Measurements from ENCODE around the gene PGAP1.

DNA sequence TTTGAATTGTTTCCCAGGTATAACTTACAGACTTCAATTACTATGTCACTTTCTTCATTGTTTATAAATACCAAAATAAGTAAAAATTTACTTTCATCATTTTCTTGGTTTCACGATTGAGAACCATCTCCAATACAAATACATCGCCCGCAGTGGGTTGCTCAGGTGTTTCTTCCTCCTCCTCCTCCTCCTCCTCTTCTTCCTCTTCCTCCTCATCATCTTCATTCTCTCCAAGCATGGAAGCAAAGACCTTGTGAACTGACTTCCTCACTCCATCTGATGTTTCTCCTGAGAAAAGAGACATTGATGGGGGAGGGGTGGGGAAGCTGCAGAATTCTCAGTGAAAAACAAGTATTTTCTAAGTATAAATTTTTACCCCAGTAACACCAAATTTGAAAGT, 133.6 kb downstream of the PGAP1 start:
- TF ChIP-seq, protein P1, sequence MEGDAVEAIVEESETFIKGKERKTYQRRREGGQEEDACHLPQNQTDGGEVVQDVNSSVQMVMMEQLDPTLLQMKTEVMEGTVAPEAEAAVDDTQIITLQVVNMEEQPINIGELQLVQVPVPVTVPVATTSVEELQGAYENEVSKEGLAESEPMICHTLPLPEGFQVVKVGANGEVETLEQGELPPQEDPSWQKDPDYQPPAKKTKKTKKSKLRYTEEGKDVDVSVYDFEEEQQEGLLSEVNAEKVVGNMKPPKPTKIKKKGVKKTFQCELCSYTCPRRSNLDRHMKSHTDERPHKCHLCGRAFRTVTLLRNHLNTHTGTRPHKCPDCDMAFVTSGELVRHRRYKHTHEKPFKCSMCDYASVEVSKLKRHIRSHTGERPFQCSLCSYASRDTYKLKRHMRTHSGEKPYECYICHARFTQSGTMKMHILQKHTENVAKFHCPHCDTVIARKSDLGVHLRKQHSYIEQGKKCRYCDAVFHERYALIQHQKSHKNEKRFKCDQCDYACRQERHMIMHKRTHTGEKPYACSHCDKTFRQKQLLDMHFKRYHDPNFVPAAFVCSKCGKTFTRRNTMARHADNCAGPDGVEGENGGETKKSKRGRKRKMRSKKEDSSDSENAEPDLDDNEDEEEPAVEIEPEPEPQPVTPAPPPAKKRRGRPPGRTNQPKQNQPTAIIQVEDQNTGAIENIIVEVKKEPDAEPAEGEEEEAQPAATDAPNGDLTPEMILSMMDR (conservative IDR thresholded peaks at IDR 0.05 in 1 of 2, IDR thresholded peaks at IDR 0.05 in 1 of 2; ENCODE audit: extremely low read depth in 1 of 2, insufficient read depth in 1 of 2, low read depth in 1 of 2, low read length in 2 of 2), result no peak
- no peak for TF ChIP-seq EZH2 (IDR thresholded peaks at IDR 0.05; ENCODE audit: borderline replicate concordance, low read length)

Measured in mammary epithelial cell (primary cell).